Measurements from ENCODE around the gene WDR5. TPM values are rescaled to one million over a fixed set of nuclear protein-coding genes. Genes with fewer than 3 reads are reported as not detected.

WDR5 gene
- total and polyA plus RNA-seq, 2 experiments from 2014 or later, result 37.0 to 56.6 TPM

DNA sequence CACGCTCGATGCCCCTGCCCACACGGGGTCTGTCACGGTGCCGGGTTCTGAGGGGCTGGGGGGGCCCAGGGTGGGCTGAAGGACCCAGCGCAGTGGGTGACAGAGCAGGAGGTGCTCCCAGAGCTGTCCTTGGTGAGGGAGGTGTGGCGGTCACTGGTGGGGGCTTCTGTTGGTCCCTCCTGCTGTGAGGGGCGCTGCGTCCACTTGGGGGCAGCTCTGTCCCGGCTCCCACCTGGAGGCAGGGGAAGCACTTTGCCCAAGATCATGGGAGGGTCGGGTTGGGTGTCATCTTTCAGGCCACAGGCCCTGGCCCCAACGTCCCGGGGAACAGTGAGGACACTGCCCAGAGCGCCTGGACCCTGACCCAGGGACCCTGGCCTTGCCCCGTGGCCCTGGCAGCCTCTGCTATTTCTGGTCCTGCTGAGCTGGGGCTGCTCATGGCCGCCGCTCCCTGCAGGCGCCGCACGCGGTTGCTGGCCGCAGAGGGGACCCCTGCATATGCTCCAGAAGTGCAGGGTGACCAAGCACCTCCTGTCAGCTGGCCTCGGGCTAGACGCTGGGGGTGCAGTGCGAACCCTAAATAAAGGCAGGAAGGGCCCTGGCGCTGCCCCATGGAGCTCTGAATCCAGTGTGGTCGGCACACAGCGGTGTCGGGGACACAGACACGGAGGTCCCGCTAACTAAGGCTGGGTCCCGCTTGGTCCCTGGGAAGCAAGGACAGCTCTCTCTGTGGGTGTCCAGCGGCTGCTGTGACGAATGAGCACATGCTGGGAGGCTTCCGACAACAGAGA is 40.1 kb downstream of the WDR5 start:
- Histone ChIP-seq H3K27me3 (ENCODE audit: insufficient read depth) (no peaks in the 10 kb centered on the region), H3F3A (replicated peaks; ENCODE audit: low read depth) (no peaks in the 10 kb centered on the region), H3K9me2 (ENCODE audit: insufficient read depth) (no peaks in the 10 kb centered on the region), H2AFZ (peak overlapping the region; percentile 59), H3K4me3 (no peak overlapping the region), H3K4me2 (no peak overlapping the region; the same call in 1 of the 2 replicates), H3K36me3 (ENCODE audit: insufficient read depth) (no peaks in the 10 kb centered on the region), H3K4me1 (ENCODE audit: insufficient read depth) (no peaks in the 10 kb centered on the region), H4K20me1 (replicated peaks; ENCODE audit: insufficient read depth) (no peaks in the 10 kb centered on the region), H3K79me2 (replicated peaks; ENCODE audit: insufficient read depth) (no peaks in the 10 kb centered on the region), H3K27ac (ENCODE audit: low read depth) (no peak overlapping the region)
- ATAC-seq (peak; percentile 11), DNase-seq (ENCODE audit: low spot score) (no peak)
- Mint-ChIP-seq H3K4me1 (peaks cover 2% of the 10 kb centered on the region; the same call in 2 of the 3 replicates), H3K27ac (no peak overlapping the region), H3K27me3 (ENCODE audit: insufficient read depth, low read depth, poor library complexity) (peaks cover 9% of the 10 kb centered on the region), H3K9me3 (no peaks in the 10 kb centered on the region; the same call in 2 of the 3 replicates), H3K4me3 (no peak overlapping the region), H3K36me3 (ENCODE audit: low read depth) (no peaks in the 10 kb centered on the region)
- TF ChIP-seq, protein P1, sequence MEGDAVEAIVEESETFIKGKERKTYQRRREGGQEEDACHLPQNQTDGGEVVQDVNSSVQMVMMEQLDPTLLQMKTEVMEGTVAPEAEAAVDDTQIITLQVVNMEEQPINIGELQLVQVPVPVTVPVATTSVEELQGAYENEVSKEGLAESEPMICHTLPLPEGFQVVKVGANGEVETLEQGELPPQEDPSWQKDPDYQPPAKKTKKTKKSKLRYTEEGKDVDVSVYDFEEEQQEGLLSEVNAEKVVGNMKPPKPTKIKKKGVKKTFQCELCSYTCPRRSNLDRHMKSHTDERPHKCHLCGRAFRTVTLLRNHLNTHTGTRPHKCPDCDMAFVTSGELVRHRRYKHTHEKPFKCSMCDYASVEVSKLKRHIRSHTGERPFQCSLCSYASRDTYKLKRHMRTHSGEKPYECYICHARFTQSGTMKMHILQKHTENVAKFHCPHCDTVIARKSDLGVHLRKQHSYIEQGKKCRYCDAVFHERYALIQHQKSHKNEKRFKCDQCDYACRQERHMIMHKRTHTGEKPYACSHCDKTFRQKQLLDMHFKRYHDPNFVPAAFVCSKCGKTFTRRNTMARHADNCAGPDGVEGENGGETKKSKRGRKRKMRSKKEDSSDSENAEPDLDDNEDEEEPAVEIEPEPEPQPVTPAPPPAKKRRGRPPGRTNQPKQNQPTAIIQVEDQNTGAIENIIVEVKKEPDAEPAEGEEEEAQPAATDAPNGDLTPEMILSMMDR (conservative IDR thresholded peaks at IDR 0.05; ENCODE audit: low read depth in 2 of 2), result peak in 1 of 2 experiments; percentile 54; a peak in 2 of 4 replicates
- no peak for TF ChIP-seq EZH2 (IDR thresholded peaks at IDR 0.05; ENCODE audit: low read depth, unreplicated experiment)

DNA sequence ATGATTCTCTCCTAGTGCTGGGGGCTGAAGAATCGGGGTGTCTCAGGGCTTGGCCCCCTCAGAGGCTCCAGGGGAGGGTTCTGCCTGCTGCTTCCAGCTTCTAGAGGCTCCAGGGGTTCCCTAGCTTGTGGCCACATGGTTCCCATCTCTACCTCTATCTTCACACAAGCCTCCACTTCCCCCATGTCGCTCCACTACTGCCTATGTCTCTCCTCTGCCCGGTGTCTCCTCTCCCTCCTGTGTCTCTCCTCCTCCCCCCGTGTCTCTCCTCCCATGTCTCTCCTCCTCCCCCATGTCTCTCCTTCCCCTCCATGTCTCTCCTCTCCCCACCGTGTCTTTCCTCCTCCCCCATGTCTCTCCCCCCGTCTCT is 40.7 kb downstream of the WDR5 start:
- Histone ChIP-seq H2AFZ (0 out of 2 replicates have a peak overlapping the region, but pooled peaks have one; percentile 59), H3F3A (replicated peaks; ENCODE audit: low read depth) (no peaks in the 10 kb centered on the region), H3K27me3 (ENCODE audit: insufficient read depth) (no peaks in the 10 kb centered on the region), H3K27ac (ENCODE audit: low read depth) (no peak overlapping the region), H3K9me2 (ENCODE audit: insufficient read depth) (no peaks in the 10 kb centered on the region), H3K36me3 (ENCODE audit: insufficient read depth) (no peaks in the 10 kb centered on the region), H4K20me1 (replicated peaks; ENCODE audit: insufficient read depth) (no peaks in the 10 kb centered on the region), H3K4me2 (no peak overlapping the region), H3K4me3 (no peak overlapping the region), H3K79me2 (replicated peaks; ENCODE audit: insufficient read depth) (no peaks in the 10 kb centered on the region), H3K4me1 (ENCODE audit: insufficient read depth) (no peaks in the 10 kb centered on the region)
- H3K4me1 Mint-ChIP-seq, result peaks cover 2% of the 10 kb centered on the region; the same call in 2 of the 3 replicates
- H3K4me3 Mint-ChIP-seq, result no peak overlapping the region
- no peak overlapping the region for H3K27ac Mint-ChIP-seq
- H3K36me3 Mint-ChIP-seq (ENCODE audit: low read depth), result no peaks in the 10 kb centered on the region
- ATAC-seq (no peak), DNase-seq (ENCODE audit: low spot score) (no peak)
- H3K27me3 Mint-ChIP-seq (ENCODE audit: insufficient read depth, low read depth, poor library complexity), result peaks cover 10% of the 10 kb centered on the region
- H3K9me3 Mint-ChIP-seq, result no peaks in the 10 kb centered on the region; the same call in 2 of the 3 replicates
- no peak for TF ChIP-seq NANOG (IDR thresholded peaks at IDR 0.05; ENCODE audit: borderline replicate concordance)
- no peak for TF ChIP-seq STAT1 (IDR thresholded peaks at IDR 0.05; ENCODE audit: unreplicated experiment)
- TF ChIP-seq, protein P1 (conservative IDR thresholded peaks at IDR 0.05; ENCODE audit: low read depth in 2 of 2), result no peak
- no peak for TF ChIP-seq ZNF331 (CRISPR knock-in tag; IDR thresholded peaks at IDR 0.05; ENCODE audit: low read depth)
- no peak for TF ChIP-seq ZNF114 (CRISPR knock-in tag; IDR thresholded peaks at IDR 0.05)
- TF ChIP-seq REST (IDR thresholded peaks at IDR 0.05; ENCODE audit: unreplicated experiment), result no peak
- TF ChIP-seq POLR2AphosphoS5 (IDR thresholded peaks at IDR 0.05; ENCODE audit: low read depth), result no peak
